ENCODE results near the gene IKZF3. TPM values are rescaled to one million over a fixed set of nuclear protein-coding genes. Genes with fewer than 3 reads are reported as not detected.

IKZF3 gene
- total RNA-seq, 2 donors from 2014 or later = 0.37 to 0.51 TPM

GRCh38 chr17:39848600-39848999, 15.5 kb downstream of the IKZF3 start:
- no peak overlapping the region for H3K4me3 ChIP-seq

GRCh38 chr17:39846205-39846604, 17.9 kb downstream of the IKZF3 start:
- peaks cover 0 to 4% of the 10 kb centered on the region in 2 donors for H3K27me3 ChIP-seq
- TF ChIP-seq CTCF (IDR thresholded peaks at IDR 0.05) = no peak
- H3K4me1 ChIP-seq = no peaks in the 10 kb centered on the region
- no peak for DNase-seq (ENCODE audit: low spot score)
- no peaks in the 10 kb centered on the region for H3K9me3 ChIP-seq
- H3K4me3 ChIP-seq = no peak overlapping the region
- no peak overlapping the region for H3K27ac ChIP-seq
- H3K36me3 ChIP-seq = no peaks in the 10 kb centered on the region

More at GRCh38 chr17:39848600-39848999, 15.5 kb downstream of the IKZF3 start:
- no peaks in the 10 kb centered on the region for H3K4me1 ChIP-seq
- TF ChIP-seq CTCF (IDR thresholded peaks at IDR 0.05) = no peak
- no peaks in the 10 kb centered on the region for H3K36me3 ChIP-seq
- H3K9me3 ChIP-seq = no peaks in the 10 kb centered on the region
- no peak for DNase-seq (ENCODE audit: low spot score)
- peaks cover 0 to 4% of the 10 kb centered on the region in 2 donors for H3K27me3 ChIP-seq
- H3K27ac ChIP-seq = no peak overlapping the region

- TF ChIP-seq CTCF (IDR thresholded peaks at IDR 0.05) = no peak
- Histone ChIP-seq H3K36me3 (no peaks in the 10 kb centered on the region), H3K27me3 (peaks cover 0 to 4% of the 10 kb centered on the region in 2 donors), H3K4me3 (no peak overlapping the region), H3K9me3 (no peaks in the 10 kb centered on the region), H3K4me1 (no peaks in the 10 kb centered on the region), H3K27ac (no peak overlapping the region)
- no peak for DNase-seq (ENCODE audit: low spot score)
These were observed 18.9 kb downstream of the IKZF3 start for GRCh38 chr17:39845052-39845846.

- Histone ChIP-seq H3K27ac (no peak overlapping the region), H3K4me3 (no peak overlapping the region), H3K27me3 (no peaks in the 10 kb centered on the region), H3K9me3 (peaks cover 0 to 21% of the 10 kb centered on the region in 2 donors), H3K36me3 (no peaks in the 10 kb centered on the region), H3K4me1 (no peaks in the 10 kb centered on the region)
- DNase-seq (ENCODE audit: low spot score) = no peak
- no peak for TF ChIP-seq CTCF (IDR thresholded peaks at IDR 0.05)
These were observed 22.9 kb downstream of the IKZF3 start for GRCh38 chr17:39841134-39841683.

GRCh38 chr17:39838784-39839183, 25.3 kb downstream of the IKZF3 start:
- Histone ChIP-seq H3K27me3 (no peaks in the 10 kb centered on the region), H3K36me3 (no peaks in the 10 kb centered on the region), H3K27ac (no peak overlapping the region), H3K4me1 (no peaks in the 10 kb centered on the region), H3K4me3 (no peak overlapping the region), H3K9me3 (peaks cover 0 to 21% of the 10 kb centered on the region in 2 donors)
- DNase-seq (ENCODE audit: low spot score) = no peak
- TF ChIP-seq CTCF (IDR thresholded peaks at IDR 0.05) = no peak

All from right atrium auricular region (tissue), 2 donors.